Head of caudate nucleus (tissue), 42 donors: Measurements from ENCODE around the gene DQX1.
"Not testable (repeated sequence)": the region's sequence is repeated elsewhere in the genome, so short reads cannot be mapped to it uniquely, and the experiment has no call there.

Source experiments
- DNase-seq, 42 donors: peaks; one replicate each; pipeline versions ENCODE4 v3.0.0 to v3.0.0-alpha.2; 2020 to 2021; ENCODE audit warnings: mixed read lengths in 7 of 42
- intact Hi-C: fragments of 100-400 bp; cut with DNase I; formaldehyde crosslinking; loops from one replicate; pipeline ENCODE4 v1.15.0; 2022

The DQX1 gene

DNA sequence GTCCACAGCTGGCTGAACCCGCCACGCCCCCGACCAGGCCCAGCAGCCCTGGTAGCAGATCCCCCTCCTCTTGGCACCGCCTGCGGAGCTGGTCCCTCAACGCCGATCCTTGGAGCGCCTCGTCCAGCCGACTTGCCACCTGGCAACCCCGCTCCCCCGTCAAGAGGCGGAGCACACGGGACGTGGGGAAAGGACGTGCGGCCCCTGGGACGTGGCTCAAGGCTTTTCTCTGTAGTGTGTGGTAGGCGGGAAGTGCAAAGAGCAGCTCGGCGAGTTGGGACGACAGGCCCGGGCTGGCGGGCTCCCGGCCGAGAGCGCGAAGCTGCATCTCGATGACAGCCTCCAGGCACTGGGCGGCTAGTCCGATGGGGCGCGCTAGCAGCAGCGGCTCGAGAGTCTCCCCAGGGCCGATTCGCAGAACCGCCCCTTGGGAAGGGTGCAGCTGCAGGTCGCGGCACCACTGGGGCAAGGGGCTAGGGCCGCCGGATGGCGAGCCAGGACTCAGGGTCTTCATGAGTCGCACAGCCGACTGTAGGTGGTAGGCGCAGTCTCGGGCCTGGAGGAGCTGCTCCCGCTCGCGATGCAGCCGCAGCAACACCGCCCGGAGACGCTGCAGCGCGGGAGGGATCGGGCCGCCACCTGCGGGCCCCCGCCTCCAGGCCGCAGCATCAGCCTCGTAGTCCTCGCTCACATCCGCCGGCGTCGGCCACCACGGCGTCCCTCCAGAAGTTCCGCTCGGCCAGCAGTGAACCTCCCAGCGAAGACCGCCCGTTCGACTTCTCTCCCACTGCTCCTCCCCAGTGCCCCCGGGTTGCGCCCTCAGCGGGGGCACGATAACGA is 43.9 kb downstream of the DQX1 start:
- DNase-seq = peak in 4 of 42 donors; percentile 21 to 56 (median 27)
- intact Hi-C loops = loop anchor here (1.0 to 5.0 kb wide), 3 partner anchors 27 to 105 kb away; partner anchors contain the start of genes AUP1, HTRA2 and INO80B

DNA sequence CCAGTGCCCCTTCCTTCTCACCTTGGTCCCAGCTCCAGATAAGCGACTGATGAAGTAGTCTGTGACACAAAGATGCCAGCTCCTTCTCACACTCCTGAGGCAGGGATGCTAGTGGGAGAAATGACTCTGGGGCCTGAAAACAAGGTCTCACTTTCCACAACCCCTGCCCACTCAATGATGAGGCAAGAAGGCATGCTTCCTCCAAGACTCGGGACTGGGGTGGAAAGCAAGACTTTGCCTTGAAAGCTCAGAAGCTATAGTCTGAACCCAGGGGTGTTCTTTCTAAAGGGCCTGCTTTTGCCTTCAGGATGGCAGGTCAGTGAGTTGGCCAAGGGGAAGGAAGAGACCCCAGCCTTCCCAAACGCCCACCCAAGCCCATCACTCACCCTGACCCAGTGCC is 44.6 kb downstream of the DQX1 start:
- intact Hi-C loops = loop anchor here (5.0 kb wide), 1 partner anchor 106 kb away; no protein-coding TSS in a partner anchor
- DNase-seq = no peak

DNA sequence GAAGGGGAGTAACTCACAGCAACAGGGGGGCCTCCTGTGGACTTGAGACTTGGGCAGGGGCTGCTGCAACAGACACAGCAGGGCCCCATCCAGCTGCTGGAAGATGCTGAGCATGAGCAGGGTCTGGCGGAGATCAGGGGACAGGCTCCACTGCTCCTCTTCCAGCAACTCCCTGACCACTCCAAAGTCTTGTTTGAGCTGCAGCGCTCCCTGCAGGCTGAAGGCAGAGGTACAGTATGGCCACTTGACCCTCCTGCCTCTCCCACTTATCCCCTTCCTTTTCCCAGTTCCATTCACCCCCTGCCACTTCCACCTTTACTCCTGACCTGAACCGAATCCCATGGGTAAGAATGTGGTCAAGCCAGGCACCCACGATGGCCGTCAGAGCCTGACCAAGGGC is 51.1 kb downstream of the DQX1 start:
- intact Hi-C loops = no loop called here
- DNase-seq = no peak

DNA sequence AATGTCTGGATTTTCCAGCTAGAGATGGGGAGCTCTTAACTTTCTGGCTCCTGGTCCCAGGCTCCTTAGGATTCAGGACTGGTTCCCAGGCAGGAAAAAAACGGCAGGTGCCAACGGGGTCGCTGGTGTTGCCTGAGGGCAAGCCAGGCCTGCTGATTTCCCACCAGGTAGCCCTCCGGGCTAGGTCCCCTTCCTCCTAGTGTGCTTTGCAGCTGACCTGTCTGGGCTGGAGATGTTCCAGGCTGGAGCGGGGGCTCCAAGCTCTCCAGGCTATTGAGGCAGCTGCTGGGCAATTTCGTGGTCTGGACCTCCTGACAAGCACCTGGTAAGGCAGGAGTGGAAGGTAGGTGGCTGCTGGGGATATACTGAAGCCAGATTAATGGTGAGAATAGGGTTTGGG is 51.5 kb downstream of the DQX1 start:
- no peak for DNase-seq
- intact Hi-C loops = no loop called here

DNA sequence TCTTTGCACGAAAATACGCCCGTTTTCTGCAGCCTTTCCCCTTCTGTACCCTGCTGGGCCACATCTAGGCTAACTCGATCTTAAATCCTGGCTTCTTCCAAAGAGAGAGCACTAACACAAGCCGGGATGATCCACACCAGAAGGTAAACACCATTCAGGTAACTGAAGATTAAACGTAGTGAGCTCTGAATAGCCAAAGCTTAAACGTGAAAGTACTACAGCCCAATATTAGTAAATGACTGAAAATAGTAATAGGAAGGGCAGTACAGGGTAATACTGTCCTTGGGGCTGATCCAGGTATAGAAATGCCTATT is 53.1 kb downstream of the DQX1 start:
- intact Hi-C loops = no loop called here

DNA sequence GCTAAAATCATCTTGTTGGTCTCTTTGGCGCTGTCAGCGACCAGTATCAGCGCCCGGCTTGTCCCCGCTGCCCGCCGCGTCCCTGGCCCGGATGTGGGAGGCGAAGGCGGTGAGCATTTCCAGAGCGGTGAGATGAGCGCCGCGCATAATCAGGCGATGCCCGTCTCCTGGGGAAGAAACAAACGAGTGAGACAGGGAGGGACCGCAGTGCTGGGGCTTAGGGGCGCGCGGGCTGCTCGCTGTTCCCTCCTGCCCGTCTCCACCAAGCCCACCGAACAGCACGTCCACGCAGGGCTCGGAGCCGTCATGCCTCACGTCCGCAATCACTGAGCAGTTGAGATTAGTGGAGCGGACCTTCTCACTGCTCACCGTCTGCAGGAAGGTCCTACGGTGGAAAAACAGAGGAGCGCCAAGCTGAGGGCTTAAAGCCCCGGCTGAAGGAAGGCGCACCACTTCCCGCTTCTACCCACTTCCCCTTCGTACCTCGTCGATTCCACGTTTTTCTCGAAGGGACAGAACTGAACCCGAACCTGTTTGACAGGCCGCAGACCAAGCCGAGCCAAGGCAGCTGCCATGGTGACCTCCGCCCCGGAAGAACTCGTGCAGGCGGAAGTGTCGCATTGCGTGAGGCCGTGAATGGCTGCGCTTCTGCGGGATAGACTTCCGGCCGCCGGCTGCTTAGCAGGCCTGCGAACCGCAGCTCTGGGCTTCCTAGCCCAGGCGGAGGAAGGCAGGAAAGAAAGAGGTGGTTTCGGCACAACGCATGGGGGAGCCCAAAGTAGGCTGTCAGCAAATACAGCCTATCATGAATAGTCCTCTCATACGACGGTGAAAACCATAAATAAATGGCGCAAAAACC is 53.7 kb downstream of the DQX1 start, which contains the start of gene MRPL53:
Gene MRPL53 (minus strand): TSS at position 595 of the 859 bp plus-strand sequence. CDS start 20 bp downstream, at position 575.
- intact Hi-C loops = no loop called here
- peak; percentile 90 to 99 (median 96) for DNase-seq

More for the DNA sequence above, 53.1 kb downstream of the DQX1 start:
- DNase-seq = no peak

DNA sequence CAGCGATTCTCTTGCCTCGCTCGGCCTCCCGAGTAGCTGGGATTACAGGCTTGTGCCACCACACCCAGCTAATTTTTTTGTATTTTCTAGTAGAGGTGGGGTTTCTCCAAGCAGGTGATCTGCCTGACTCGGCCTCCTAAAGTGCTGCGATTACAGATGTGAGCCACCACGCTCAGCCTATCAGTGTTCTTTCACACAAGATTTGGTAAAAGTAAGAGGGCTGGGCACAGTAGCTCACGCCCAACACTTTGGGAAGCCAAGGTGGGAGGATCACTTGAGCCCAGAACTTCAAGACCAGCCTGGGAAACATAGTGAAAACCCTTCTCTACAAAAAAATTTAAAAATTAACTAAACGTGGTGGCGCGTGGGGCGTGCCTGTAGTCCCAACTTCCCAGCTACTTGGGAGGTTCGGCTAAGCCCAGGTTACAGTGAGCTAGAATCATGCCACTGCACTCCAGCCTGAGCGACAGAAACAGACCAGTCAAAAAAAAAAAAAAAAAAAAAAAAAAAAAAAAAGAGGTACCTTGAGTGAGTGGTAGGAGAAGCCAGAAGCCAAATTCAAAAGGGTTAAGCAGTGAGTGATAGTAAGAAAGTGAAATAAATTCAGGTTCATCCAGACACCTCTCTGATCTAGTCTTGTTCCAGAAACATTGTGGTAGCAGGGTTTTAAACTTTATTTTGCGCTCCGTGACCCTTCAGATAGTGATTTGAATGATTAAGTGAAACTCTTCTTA is 54.5 kb downstream of the DQX1 start:
- DNase-seq = no peak
- intact Hi-C loops = no loop called here

DNA sequence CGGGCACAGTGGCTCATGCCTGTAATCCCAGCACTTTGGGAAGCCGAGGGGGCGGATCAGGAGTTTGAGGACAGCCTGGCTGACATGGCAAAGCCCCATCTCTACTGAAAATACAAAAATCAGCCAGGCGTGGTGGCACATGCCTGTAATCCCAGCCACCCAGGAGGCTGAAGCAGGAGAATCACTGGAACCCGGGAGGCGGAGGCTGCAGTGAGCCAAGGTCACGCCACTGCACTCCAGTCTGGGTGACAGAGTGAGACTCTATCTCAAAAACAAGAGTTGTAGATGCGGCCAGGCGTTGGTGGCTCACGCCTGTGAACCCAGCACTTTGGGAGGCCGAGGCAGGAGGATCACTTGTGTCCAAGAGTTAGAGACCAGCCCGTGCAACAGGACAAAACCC is 55.3 kb downstream of the DQX1 start:
- DNase-seq, intact Hi-C loops: not testable (repeated sequence)
